Fibroblast of gingiva (primary cell): Measurements from ENCODE around the gene PIGU.
"Not testable (repeated sequence)": the region's sequence is repeated elsewhere in the genome, so short reads cannot be mapped to it uniquely, and the experiment has no call there.

Experiments used
- DNase-seq: peaks from one replicate; pipeline ENCODE4 v3.0.0-alpha.2; 2011; ENCODE audit warnings: low read depth

PIGU gene, protein sequence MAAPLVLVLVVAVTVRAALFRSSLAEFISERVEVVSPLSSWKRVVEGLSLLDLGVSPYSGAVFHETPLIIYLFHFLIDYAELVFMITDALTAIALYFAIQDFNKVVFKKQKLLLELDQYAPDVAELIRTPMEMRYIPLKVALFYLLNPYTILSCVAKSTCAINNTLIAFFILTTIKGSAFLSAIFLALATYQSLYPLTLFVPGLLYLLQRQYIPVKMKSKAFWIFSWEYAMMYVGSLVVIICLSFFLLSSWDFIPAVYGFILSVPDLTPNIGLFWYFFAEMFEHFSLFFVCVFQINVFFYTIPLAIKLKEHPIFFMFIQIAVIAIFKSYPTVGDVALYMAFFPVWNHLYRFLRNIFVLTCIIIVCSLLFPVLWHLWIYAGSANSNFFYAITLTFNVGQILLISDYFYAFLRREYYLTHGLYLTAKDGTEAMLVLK

DNA sequence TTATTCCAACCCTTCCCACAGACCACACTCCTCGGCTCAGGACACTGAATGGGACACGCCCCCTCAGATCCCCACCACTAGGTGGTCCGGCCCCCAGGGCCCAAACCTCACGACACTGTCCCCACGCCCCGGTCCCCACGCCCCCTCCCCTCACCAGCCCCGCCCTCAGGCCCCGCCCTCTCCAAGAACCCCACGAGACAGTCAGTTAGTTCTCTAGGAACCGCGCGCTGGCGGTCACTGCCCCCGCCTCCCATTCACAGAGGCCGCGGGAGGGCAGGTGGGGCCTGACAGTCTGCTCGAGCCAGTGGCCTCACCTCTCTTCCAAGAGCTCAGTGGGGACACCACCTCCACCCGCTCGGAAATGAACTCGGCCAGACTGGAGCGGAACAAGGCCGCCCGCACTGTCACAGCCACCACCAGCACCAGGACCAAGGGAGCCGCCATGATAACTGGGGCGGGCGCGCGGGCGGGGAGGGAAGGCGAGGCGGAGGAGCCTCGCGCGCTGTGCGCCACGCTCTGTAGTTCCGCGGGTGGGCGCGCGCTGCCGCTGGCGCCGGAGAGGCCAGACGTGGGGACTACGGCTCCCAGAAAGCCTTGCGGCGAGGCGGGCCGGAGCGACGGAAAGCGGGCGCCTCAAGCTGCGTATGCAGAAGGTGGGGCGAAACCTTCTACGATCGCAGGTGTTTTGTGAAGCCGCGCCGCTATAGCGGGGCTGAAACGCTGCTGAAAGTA is at the start of gene PIGU:
Gene PIGU (minus strand): TSS at position 451 of the 732 bp plus-strand sequence. CDS start 7 bp downstream, at position 444.
- peak; percentile 91 for DNase-seq

DNA sequence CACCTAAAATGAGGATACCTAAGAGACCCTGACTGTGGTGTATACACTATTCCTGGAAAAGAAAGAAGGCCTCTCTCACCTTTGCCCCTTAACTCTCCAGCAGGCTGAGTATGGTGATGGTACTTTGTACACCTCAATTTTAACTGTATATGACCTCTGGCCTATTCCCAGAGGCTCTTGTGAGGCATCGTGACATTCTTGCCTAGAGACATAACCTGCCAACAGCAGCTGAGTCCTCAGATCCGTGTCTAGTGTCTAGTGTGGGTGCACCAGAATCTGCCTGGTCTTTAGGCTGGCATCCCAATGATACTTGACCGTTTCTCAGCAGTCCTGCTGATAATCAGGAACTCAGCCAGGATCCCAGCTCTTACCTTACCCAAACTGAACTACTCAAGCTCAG is 47.3 kb upstream of the PIGU start:
- no peak for DNase-seq

DNA sequence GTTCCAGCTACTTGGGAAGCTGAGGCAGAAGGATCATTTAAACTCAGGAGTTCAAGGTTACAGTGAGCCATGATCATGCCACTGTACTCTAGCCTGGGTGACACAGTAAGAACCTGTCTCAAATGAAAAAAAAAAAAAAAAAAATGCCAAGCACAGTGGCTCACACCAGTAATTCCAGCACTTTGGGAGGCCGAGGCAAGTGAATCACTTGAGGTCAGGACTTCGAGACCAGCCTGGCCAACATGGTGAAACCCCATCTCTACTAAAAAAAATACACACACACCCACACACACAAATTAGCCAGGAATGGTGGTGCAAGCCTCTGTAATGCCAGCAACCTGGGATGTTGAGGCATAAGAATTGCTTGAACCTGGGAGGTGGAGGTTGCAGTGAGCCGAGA is 45.7 kb upstream of the PIGU start:
- DNase-seq, result not testable (repeated sequence)

DNA sequence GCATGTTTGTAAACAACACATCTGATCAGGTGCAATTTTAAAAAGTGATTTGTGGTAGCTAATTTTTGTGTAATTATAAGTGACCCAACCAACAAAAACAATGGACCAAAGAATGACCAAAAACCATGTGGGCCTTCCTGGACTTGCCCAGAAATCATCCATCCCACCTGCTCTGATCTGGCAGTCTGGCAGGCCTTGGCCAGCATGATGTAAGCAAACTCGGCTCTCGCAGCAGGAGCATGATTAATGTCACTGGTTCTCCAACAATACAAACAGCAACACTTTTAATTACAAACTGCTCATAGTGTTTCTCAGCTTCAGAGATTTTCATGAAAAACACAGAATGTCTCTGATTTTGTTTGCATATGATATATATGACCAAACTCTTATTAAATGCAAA is 43.4 kb upstream of the PIGU start:
- DNase-seq, result no peak

DNA sequence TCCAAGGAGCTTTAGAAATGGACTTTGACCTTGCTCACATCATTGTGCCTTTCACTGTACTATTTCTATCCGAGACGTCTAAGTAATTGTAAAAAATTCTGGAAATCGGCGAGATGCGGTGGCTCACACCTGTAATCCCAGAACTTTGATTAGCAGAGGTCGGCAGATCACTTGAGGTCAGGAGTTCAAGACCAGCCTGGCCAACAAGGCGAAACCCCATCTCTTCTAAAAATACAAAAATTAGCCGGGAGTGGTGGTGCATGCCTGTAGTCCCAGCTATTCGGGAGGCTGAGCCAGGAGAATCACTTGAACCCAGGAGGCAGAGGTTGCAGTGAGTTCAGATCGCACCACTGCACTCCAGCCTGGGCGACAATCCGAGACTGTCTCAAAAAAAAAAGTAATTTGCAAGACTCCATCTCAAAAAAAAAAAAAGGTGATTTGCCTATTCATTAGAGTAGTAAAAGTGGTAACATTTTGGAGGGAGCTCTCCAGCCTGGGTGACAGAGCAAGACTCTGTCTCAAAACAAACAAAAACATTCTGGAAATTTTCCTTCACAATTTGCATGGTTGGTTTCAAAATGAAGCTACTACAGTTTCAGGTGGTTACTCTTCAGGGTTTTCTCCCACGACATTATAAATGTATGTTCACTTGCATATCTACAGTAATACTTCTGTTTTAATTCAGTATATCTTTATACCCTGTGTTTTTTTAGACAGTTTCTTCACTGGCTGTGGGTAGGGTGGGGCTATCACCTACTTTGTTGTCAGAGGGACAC is 42.5 kb upstream of the PIGU start:
- DNase-seq, result not testable (repeated sequence)

DNA sequence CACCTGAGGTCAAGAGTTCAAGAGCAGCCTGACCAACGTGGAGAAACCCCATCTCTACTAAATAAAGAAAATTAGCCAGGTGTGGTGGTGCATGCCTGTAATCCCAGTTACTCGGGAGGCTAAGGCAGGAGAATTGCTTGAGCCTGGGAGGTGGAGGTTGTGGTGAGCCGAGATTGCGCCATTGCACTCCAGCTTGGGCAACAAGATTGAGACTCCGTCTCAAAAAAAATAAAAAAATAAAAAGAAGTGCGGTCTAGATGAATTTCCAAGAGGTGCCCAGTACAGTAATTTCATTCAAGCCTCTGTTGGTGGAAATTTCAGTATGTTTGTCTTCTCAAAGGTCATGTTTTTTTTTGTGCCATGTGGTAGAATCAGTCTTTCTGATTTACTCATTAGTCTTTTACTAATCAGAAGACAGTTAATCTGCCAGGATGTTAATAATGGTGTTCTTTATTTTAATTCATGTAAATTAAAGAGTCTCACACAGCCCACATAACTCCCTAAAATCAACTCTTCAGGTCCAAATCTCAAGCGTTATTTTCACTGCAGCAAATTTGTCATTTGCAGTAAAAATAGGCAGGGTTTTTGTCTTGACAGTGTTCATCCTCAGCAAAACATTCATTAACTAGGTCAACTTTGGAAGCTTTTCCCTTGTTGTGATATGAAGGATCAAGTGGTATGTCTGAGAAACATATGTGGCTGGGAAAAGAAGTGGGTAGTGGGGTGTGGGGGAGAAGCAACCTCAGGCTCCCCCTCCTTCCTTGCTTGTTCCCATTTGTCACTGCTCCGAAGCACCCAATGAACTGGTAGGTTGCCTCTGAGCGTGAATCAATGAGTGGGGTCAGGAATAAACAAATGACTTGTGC is 40.6 kb upstream of the PIGU start:
- DNase-seq, result no peak

DNA sequence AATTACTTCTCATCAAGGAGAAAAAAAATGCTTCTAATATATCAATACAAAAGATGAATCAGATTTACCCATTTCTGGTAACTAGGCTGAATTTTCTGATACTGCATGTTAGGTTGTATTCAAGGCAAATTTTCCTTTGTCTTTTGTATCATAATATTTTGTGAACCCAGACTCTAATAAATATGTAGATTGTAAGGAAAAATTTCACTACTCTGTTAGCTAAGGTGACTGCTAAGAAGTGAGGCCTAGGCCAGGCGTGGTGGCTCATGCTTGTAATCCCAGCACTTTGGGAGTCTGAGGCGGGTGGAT is 40.0 kb upstream of the PIGU start:
- no peak for DNase-seq

DNA sequence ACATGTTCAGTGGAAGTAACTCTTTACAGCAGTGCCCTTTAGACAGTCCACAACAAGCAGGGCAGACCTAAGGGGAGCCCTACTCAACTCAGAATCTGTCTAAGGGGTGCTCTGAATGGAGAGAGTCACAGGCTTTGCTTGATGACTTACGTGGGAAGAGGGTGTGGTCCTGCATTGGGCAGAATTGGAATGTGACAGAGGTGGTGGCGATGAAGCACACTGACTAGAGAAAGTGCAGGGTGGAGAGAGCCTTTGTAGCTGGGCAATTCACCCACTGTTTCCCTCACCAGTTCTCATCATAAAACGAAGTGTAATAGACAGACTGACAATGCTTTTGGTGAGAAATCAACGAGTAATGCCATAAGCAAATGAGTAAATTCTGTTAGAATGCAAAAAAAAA is 38.5 kb upstream of the PIGU start:
- DNase-seq, result no peak

DNA sequence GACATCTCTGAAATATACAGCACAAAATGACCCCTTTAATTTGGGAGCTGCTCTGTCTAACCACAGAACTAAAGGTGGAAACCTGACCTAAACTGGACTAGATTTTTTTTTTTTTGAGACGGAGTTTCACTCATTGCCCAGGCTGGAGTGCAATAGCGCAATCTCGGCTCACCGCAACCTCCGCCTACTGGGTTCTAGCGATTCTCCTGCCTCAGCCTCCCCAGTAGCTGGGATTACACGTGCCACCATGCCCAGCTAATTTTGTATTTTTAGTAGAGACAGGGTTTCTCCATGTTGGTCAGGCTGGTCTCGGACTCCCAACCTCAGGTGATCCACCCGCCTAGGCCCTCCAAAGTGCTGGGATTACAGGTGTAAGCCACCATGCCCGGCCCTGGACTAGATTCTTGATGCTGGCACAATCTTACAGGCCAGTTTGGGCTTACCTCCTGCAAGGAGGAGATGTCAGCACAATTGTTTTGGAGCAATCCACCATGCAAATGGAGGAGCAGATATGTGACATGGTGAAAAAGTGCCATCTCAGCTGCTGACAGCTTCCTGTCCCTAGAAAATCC is 37.1 kb upstream of the PIGU start:
- DNase-seq, result not testable (repeated sequence)

DNA sequence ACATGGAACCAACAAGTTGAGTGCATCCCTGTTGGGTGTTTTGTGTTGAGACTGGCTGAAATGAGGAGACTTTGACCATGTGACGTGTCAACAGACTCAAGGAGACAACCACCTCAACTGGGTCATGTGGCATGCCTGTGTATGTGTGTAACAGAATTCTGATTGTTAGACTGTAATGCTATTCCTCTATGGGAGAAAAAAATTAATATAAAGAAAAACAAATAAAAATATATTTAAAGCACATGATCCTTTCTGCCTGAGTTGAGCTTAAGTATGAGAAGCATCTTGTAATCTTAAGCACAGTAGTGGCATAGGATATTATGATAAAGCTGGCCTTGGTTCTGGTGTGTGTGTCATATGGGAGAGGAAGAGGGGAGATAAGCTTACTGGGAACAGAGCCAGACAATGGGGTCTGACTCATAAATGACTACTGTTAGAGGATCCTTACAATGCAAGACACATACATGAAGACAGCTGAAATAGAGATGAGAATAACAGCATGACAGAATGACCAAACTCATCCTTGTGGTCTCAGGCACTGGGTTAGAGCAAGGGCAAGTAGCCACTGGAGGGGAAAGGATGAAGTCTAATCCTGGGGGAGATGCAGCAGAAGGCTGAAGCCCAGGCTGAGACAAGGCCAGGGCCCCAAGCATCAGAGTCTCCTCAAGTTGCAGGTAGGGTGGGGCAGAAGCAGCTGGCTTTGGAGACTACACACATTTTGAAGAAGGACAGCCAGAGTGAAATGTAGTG is 36.5 kb upstream of the PIGU start:
- peak; percentile 96 for DNase-seq

DNA sequence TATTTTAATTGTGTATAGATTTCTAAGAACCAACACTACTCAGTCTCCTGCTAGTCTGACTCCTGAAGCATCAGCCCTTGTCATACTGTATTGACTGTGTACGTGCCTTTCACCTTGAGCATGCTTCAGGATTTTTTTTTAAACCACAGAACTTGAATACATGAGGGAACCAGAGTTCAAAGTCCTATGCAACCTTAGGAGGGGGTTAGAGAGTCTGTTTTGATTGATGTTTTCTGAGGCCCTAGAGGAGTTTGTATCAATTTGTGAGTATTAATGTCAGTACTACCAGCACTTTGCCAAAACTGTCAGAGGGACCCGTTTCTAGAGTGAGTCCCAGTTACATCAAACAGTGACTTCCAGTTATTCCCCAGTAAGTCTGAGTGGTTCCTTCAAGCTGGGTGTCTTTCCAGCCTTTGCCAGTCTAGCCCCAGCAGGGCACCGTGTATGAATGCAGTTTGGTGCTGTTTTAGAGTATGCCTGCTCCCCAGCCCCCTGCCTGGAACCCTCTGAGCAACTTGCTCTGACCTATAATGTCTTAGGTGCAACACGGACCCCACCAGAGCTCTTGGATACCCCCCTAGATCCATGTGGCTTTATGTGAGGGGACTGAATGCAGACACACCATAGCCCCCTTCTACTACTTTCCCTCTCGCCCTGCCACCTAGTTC is 35.8 kb upstream of the PIGU start:
- DNase-seq, result no peak

DNA sequence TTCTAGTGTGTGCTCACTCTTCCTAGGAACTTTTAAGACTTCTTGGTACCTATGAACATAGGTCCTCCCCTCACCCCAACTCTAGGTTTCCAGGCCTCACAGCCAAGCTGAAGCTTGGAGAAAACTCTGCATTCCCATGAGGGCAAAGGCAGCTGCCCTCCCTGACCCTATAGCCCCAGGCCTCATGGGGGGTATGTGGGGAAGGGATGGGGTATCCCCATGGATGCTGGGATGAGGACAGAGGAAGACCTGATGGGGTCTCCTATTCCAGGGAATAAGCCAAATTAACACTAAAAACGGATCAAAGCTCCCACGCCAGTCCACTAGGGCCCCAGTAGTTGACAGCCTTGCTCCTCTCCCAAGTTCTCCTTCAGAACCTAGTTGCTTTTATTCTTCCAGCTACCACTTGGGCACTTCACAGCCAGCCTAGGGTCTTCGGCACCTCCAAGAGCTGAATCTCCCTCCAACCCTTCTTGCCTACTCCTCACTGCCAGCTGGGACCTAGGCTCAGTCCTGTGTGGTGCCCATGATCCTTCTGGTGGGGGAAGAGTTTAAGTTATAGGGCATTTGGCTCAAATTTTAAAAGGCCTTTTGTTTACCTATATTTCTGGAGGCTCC is 35.0 kb upstream of the PIGU start:
- DNase-seq, result no peak

DNA sequence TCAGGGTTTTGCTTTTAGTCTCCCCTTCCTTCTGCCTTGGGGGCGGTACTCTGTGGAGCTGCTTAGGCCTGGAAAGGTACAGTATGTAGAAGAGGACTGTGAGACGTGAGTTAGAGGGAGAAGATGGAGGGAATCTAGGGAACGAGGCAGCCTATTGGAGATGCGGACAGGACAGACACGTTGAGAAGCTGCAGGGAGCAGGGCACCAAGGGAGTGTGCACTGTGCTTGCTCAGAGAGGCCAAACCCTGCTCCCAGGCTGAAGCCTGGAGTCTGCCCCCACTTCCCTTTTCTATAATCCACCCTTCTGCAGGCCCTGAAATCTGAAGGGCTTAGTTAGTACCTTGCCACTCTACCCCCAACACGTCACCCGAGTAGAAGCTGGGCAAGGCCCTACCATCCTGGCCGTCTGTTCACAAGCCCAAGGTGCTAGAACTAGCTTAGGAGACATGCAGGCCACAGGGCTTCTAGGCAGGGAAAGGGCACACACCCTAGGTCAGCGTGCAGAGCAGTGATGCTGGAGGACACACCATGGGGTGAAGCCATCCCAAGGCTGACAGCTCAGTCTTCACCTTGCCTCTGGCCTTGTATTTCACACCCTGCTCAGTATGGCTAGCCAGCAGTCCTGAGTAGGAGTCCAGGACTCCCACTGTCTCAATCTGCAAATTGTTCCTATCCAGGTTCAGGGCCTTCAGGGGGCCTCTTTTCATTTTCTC is 34.1 kb upstream of the PIGU start:
- DNase-seq, result no peak

DNA sequence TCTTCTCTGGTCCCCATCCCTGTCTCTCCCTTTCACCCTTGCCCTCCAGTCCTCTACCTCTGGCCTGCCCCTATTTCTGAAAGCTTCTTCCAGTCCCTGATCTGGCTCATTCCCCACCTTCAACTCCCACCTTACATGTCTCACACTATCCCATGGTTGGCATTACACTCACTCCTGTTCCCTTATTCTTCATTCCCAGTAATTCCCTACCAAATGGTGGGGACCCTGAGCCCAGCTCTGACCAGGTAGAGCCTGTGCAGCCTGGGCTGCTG is 33.6 kb upstream of the PIGU start:
- DNase-seq, result no peak

DNA sequence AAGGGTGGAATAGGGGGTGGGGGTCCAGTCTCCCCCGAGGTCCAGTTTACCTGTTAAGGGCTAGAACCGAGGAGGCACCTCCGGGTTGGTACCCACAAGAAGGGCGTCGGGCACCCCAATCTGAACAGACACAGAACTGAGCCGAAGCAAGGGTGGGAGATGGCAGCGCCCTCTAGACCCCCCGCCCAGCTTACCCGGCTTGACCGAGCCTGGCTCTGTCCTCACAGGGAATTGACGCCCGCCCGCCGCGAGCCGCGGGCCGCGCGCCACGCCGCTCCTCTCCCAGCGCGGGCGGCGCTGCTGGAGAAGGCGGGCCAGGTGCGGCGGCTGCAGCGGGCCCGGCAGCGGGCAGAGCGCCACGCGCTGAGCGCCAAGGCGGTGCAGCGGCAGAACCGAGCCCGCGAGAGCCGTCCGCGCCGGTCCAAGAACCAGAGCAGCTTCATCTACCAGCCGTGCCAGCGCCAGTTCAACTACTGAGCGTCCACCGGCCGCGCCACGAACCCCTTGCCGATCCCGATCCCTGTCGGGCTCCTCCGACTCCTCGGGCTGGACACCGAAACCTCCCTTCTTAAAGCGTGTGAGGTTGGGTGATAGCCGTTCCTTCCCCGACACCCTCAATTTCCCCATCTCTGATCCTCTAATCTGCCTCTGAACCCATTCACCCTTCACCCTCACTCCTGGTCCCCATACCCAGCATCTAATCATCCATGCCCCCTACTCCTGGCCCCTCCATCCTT is 33.1 kb upstream of the PIGU start:
- DNase-seq, result peak; percentile 70

DNA sequence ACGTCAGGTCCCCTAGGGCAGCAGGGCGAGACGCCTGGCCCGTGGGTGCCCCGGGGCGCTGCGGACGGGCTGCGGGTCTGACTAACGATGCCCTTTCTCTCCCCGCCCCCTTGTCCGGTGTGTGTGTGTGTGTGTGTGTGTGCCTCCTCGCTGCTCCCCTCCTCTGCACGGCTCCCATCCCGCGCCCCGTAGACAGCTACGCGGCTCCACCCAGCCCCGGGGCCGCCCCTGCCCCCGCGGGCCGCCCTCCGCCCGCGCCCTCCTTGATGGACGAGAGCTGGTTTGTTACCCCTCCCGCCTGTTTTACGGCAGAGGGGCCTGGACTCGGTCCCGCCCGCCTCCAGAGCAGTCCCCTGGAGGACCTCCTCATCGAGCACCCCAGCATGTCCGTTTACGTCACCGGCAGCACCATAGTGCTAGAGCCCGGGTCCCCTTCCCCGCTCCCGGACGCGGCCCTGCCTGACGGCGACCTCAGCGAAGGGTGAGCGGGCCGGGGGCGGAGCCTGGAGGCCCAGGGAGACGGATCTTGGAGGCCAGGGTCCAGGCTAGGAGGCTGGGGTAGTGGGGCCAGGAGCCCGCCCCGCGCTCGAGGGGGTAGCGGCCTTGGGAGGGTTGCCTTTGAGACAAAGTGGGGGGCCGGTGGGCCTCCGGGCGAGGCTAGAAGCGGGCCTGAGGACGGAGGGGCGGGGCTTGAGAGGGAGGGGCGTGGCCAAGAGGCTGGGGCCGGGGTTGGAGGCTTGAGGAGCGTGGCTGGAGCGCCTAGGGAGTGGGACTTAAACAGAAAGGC is 32.3 kb upstream of the PIGU start:
- DNase-seq, result peak; percentile 86

DNA sequence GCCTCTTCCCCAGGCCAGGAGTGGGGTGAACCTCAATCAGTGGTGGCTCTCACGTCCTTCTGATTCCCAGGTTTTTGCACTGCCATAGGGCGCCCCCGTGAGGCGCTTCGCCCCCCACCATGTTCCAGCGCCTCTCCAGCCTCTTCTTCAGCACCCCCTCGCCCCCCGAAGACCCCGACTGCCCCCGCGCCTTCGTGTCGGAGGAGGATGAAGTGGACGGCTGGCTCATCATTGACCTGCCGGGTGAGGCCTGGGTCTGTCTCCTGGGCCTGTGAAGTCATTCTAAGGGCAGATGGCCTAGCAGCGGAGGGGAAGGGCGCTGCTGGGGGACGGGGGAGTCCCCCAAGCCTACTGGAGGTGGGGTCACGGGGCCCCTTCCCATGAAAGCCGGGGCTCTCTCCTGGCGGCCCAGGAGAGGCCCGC is 31.7 kb upstream of the PIGU start:
- DNase-seq, result peak; percentile 22
